Measurements from ENCODE around the gene LRRC8C. TPM values are rescaled to one million over a fixed set of nuclear protein-coding genes. Genes with fewer than 3 reads are reported as not detected.

LRRC8C gene
- total RNA-seq, 1 donor from 2014 or later = 5.2 TPM

DNA sequence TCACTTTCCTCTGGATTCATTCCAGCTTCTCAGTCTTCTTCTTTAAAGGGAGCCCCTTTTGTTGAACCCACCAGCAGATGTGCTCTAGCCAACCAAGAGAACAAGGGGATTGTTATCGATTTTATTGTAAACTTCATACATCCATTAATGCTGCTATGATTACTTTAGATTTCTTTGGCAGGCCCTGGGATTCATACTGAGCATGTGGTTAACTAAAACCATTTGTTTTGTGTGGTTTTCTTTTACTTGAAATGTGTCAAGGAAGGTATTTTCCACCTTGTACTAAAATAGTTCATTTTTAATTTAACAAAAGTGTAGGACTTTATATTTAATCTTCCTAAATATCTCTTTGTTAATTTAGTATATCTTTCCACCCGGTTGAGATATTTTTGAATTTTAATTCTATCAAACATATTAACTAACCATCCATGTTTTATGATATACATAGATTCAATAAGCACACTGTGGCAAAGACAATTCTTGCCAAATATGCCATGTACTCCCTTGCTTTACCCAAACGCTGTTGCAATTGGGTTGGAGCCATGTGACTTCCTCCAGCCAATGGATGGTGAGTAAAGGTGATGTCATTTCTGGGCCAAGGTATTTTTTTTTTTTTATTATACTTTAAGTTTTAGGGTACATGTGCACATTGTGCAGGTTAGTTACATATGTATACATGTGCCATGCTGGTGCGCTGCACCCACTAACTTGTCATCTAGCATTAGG lies 113.7 kb downstream of the LRRC8C start:
- Mint-ChIP-seq H3K27ac (no peak overlapping the region), H3K27me3 (peaks cover 12% of the 10 kb centered on the region), H3K36me3 (no peaks in the 10 kb centered on the region), H3K4me3 (no peak overlapping the region), H3K4me1 (ENCODE audit: unreplicated experiment) (no peaks in the 10 kb centered on the region), H3K9me3 (no peaks in the 10 kb centered on the region)
- DNase-seq (ENCODE audit: extremely low spot score, unreplicated experiment) = no peak
- TF ChIP-seq, protein P1, sequence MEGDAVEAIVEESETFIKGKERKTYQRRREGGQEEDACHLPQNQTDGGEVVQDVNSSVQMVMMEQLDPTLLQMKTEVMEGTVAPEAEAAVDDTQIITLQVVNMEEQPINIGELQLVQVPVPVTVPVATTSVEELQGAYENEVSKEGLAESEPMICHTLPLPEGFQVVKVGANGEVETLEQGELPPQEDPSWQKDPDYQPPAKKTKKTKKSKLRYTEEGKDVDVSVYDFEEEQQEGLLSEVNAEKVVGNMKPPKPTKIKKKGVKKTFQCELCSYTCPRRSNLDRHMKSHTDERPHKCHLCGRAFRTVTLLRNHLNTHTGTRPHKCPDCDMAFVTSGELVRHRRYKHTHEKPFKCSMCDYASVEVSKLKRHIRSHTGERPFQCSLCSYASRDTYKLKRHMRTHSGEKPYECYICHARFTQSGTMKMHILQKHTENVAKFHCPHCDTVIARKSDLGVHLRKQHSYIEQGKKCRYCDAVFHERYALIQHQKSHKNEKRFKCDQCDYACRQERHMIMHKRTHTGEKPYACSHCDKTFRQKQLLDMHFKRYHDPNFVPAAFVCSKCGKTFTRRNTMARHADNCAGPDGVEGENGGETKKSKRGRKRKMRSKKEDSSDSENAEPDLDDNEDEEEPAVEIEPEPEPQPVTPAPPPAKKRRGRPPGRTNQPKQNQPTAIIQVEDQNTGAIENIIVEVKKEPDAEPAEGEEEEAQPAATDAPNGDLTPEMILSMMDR (conservative IDR thresholded peaks at IDR 0.05) = no peak

DNA sequence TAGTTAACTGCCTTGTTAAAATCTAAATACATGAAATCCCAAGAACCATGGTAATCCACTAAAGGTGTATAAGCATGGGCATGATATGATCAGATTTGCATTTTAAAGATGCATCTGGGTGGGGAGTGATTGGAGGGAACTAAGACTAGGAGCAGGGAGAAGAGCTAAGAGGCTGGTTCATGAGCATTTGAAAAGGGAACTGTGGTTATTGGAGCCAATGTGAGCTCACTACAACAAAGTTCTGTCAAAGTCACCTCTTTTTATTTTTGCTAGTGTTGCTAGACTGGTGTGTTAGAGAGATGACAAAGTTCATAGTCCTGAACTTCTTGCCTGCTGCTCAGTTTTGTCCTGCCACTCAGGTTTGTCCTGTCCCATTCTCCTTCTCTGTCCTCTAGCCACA lies 120.8 kb downstream of the LRRC8C start:
- Mint-ChIP-seq H3K4me1 (ENCODE audit: unreplicated experiment) (peaks cover 25% of the 10 kb centered on the region), H3K4me3 (no peak overlapping the region), H3K27me3 (peaks cover 7% of the 10 kb centered on the region), H3K27ac (no peak overlapping the region), H3K36me3 (no peaks in the 10 kb centered on the region), H3K9me3 (no peaks in the 10 kb centered on the region)
- DNase-seq (ENCODE audit: extremely low spot score, unreplicated experiment) = no peak
- TF ChIP-seq, protein P1 (conservative IDR thresholded peaks at IDR 0.05) = no peak

DNA sequence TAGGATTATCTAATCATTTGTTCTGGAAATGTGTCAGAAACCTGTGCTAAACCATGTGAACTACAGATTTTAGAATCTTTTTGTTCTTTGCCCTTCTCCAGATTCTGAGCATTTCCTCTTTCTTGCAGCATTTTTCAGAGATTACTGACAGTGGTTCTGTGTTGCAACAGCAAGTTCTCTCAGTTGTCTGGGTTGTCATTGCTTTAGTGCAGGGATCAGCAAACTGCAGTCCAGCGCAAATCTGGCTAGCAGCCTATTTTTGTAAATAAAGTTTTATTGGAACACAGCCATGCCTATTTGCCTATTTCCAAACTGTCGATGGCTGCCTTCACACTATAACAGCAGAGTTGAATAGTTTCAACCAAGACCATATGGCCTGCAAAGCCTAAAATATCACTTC lies 121.6 kb downstream of the LRRC8C start:
- no peak overlapping the region for H3K4me3 Mint-ChIP-seq
- H3K27ac Mint-ChIP-seq = no peak overlapping the region
- peaks cover 25% of the 10 kb centered on the region for H3K4me1 Mint-ChIP-seq (ENCODE audit: unreplicated experiment)
- H3K9me3 Mint-ChIP-seq = no peaks in the 10 kb centered on the region
- no peak for DNase-seq (ENCODE audit: extremely low spot score, unreplicated experiment)
- TF ChIP-seq, protein P1 (conservative IDR thresholded peaks at IDR 0.05) = no peak
- H3K27me3 Mint-ChIP-seq = peaks cover 7% of the 10 kb centered on the region
- no peaks in the 10 kb centered on the region for H3K36me3 Mint-ChIP-seq

DNA sequence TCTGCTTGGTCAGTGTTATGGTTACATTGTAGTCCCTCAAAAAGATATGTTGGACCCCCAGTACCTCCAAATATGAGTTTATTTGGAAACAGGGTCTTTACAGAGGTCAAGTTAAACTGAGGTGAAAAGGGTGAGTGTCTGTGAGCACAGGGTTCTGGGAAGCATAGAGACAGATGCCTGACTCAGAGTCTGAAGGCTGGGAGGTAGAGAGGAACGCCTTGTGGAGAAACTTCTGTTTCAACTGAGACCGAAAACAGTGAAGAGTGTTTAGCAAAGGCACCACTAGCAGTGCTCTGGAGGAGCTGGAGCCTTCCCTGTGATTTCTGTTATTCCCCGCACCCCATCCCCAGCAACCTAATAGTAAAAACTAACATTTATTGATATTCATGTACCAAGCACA lies 122.7 kb downstream of the LRRC8C start:
- Mint-ChIP-seq H3K9me3 (no peaks in the 10 kb centered on the region), H3K4me3 (no peak overlapping the region), H3K4me1 (ENCODE audit: unreplicated experiment) (peaks cover 25% of the 10 kb centered on the region), H3K27ac (no peak overlapping the region), H3K27me3 (peaks cover 7% of the 10 kb centered on the region), H3K36me3 (no peaks in the 10 kb centered on the region)
- DNase-seq (ENCODE audit: extremely low spot score, unreplicated experiment) = no peak
- TF ChIP-seq, protein P1 (conservative IDR thresholded peaks at IDR 0.05) = no peak

DNA sequence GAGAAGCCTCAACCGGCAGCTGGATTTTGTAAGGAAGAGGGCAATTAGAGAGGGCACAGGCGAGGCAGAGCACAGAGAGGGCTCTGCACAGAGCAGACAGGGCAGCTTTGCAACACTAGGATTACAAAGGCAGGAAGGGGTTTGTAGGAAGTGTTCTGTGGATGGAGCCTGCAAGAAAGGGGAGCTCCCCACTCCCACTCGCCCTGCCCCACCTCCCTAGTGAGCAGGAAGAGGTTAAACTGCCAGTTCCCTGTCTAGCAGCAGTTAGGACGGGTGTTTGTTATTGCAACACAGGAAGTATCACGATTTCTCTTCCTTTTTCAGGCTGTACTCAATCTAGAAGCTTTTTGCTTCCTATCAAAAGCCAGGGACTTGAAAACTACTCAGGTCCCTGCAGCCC lies 124.6 kb downstream of the LRRC8C start:
- H3K27me3 Mint-ChIP-seq = peaks cover 17% of the 10 kb centered on the region
- peaks cover 29% of the 10 kb centered on the region for H3K4me1 Mint-ChIP-seq (ENCODE audit: unreplicated experiment)
- no peaks in the 10 kb centered on the region for H3K36me3 Mint-ChIP-seq
- peak overlapping the region; percentile 67 for H3K4me3 Mint-ChIP-seq
- TF ChIP-seq, protein P1 (conservative IDR thresholded peaks at IDR 0.05) = no peak
- no peak for DNase-seq (ENCODE audit: extremely low spot score, unreplicated experiment)
- H3K27ac Mint-ChIP-seq = no peak overlapping the region
- no peaks in the 10 kb centered on the region for H3K9me3 Mint-ChIP-seq
